K562 (cell line): ENCODE results near the gene TOP3A. TPM values are rescaled to one million over a fixed set of nuclear protein-coding genes. Genes with fewer than 3 reads are reported as not detected.

Source experiments
- ATAC-seq: fragments of 200-7000 bp; cut with Tn5 transposase; 3 replicates; pipeline ENCODE4 v1.9.1; 2020; ENCODE audit warnings: moderate library complexity
- BruUV-seq: library from RNA; stranded (reverse); fragments of 400-500 nt; replicated peaks from 2 replicates; lab custom pipeline; 2021; lab: Mats Ljungman, UMichigan
- CTCF ChIA-PET: fragments of 300-600 bp; formaldehyde crosslinking; extraction: SDS; loops from one replicate; lab custom pipeline; 2021; ENCODE audit warnings: low intra/inter-chr PET ratio; lab: Yijun Ruan, JAX
- POLR2A ChIA-PET: fragments of 300-600, 350-650 bp; sonication (Branson Sonifier 250); formaldehyde crosslinking; extraction: SDS; loops from one replicate; lab custom pipeline; 2021; ENCODE audit warnings: antibody characterized with exemption, inconsistent platforms; lab: Yijun Ruan, JAX
- DNase-seq, 4 experiments: peaks; one replicate each; pipeline versions ENCODE4 v3.0.0 to v3.0.0-alpha.2; 2011 to 2018; ENCODE audit warnings: low spot score in 3 of 4, mixed read lengths in 3 of 4; ENCODE audit errors: extremely low read depth in 1 of 4
- FAIRE-seq: peaks from 2 replicates; lab custom pipeline; 2011; peaks lifted over from hg19 to GRCh38; lab: Jason Lieb, UNC
- H2AFZ ChIP-seq: 2 replicates; pipeline ENCODE4 v1.6.0; 2011; ENCODE audit warnings: low read depth, low read length, control low read depth, inconsistent platforms
- H3K27ac ChIP-seq: fragments of 200-600 bp; 3 replicates; pipeline ENCODE4 v1.8.0; 2011; ENCODE audit warnings: low read depth, mild to moderate bottlenecking, control low read depth, inconsistent platforms, low read length, moderate library complexity, mixed read lengths; ENCODE audit errors: extremely low read depth
- H3K27me3 ChIP-seq, 2 experiments: fragments of 300-600 bp in 1 of 2; 2 replicates in 1 of 2; 3 replicates in 1 of 2; pipeline versions ENCODE4 v1.6.0 to v1.8.0; 2011; ENCODE audit warnings: inconsistent platforms in 2 of 2, low read length in 2 of 2, mild to moderate bottlenecking in 1 of 2, mixed read lengths in 1 of 2, moderate library complexity in 1 of 2; ENCODE audit not compliant: control insufficient read depth in 2 of 2, insufficient read depth in 2 of 2
- H3K36me3 ChIP-seq: fragments of 300-600 bp; 3 replicates; pipeline ENCODE4 v1.8.0; 2011; ENCODE audit warnings: mild to moderate bottlenecking, low read length, inconsistent platforms; ENCODE audit not compliant: control insufficient read depth, insufficient read depth
- H3K4me1 ChIP-seq, 2 experiments: fragments of 200-600 bp in 1 of 2; replicated peaks in 1 of 2; 2 replicates in 1 of 2; 3 replicates in 1 of 2; pipeline versions ENCODE4 v1.5.1 to v1.8.0; 2011; ENCODE audit warnings: inconsistent platforms in 2 of 2, low read length in 2 of 2, mild to moderate bottlenecking in 1 of 2, mixed read lengths in 1 of 2, moderate library complexity in 1 of 2; ENCODE audit not compliant: control insufficient read depth in 2 of 2, insufficient read depth in 2 of 2
- H3K4me2 ChIP-seq: 2 replicates; pipeline ENCODE4 v1.6.1; 2011; ENCODE audit warnings: low read length, control low read depth, inconsistent platforms, mixed read lengths; ENCODE audit not compliant: insufficient read depth
- H3K4me3 ChIP-seq: fragments of 200-600 bp; sonication (generic), shearing (Covaris generic); 2 replicates; pipeline ENCODE4 v1.5.1; 2016; ENCODE audit warnings: control low read depth, inconsistent platforms
- H3K79me2 ChIP-seq: fragments of 200-600 bp; 3 replicates; pipeline ENCODE4 v1.8.0; 2011; ENCODE audit warnings: low read length, inconsistent platforms; ENCODE audit not compliant: control insufficient read depth, insufficient read depth
- H3K9ac ChIP-seq, 2 experiments: 2 replicates each; pipeline versions ENCODE4 v1.6.0 to v1.6.1; 2011; ENCODE audit warnings: low read depth in 2 of 2, low read length in 2 of 2, control low read depth in 1 of 2, inconsistent platforms in 1 of 2, mild to moderate bottlenecking in 1 of 2, mixed read lengths in 1 of 2; ENCODE audit not compliant: insufficient read depth in 1 of 2
- H3K9me1 ChIP-seq: one replicate; pipeline ENCODE4 v1.6.0; 2011; ENCODE audit warnings: inconsistent platforms, mild to moderate bottlenecking, low read length, moderate library complexity; ENCODE audit not compliant: control insufficient read depth, insufficient read depth
- H3K9me3 ChIP-seq: replicated peaks from 2 replicates; pipeline ENCODE4 v1.5.1; 2011; ENCODE audit warnings: low read depth, low read length, inconsistent platforms; ENCODE audit not compliant: control insufficient read depth, insufficient read depth
- H4K20me1 ChIP-seq: replicated peaks from 2 replicates; pipeline ENCODE4 v1.6.1; 2011; ENCODE audit warnings: low read length, inconsistent platforms, mixed read lengths; ENCODE audit not compliant: control insufficient read depth, insufficient read depth
- CBX5 ChIP-seq: IDR thresholded peaks from 2 replicates; pipeline ENCODE4 v1.6.1; 2014; ENCODE audit warnings: low read depth, borderline replicate concordance
- CCAR2 ChIP-seq: fragments of 200-400 bp; formaldehyde crosslinking; IDR thresholded peaks from 2 replicates; pipeline ENCODE4 v1.6.1; 2017; ENCODE audit warnings: mild to moderate bottlenecking, low read depth, low read length
- FOXM1 ChIP-seq, 2 experiments: fragments of 450-650 bp in 1 of 2; sonication (generic) in 1 of 2; formaldehyde crosslinking in 1 of 2; IDR thresholded peaks; 2 replicates each; pipeline versions ENCODE4 v1.6.1 to v1.9.0; 2017 to 2022; ENCODE audit warnings: low read depth in 2 of 2, mild to moderate bottlenecking in 2 of 2, missing genetic modification reagents in 1 of 2, moderate library complexity in 1 of 2
- NKRF ChIP-seq: fragments of 450-650 bp; IDR thresholded peaks from 2 replicates; pipeline ENCODE4 v1.6.1; 2016; ENCODE audit warnings: borderline replicate concordance
- PRMT5 ChIP-seq: sonication (generic); formaldehyde crosslinking; IDR thresholded peaks from 2 replicates; pipeline ENCODE4 v1.5.0; 2020; ENCODE audit warnings: missing genetic modification reagents
- WGBS: fragments of 100-300 bp; shearing (Covaris generic); methylation state at CpG from one replicate; pipeline ENCODE4 v1.1.6; 2016; ENCODE audit warnings: low coverage, mixed read lengths; ENCODE audit not compliant: insufficient coverage; ENCODE audit errors: missing lambda C conversion rate; 5-methylcytosine and 5-hydroxymethylcytosine counted together
- in situ Hi-C: fragments of 300-500 bp; cut with MboI; formaldehyde crosslinking; loops from 4 replicates; pipeline ENCODE4 v1.15.0; 2018; ENCODE audit warnings: inconsistent platforms, mixed read lengths
- intact Hi-C: fragments of 100-400 bp; cut with micrococcal nuclease; formaldehyde crosslinking; loops from 2 replicates; pipeline ENCODE4 v1.14.2; 2022
- polyA plus RNA-seq, 8 experiments: library from polyadenylated mRNA; depleted of rRNA in 4 of 8; stranded (reverse) in 5 of 8; unstranded in 3 of 8; fragments of >200 nt; fragmentation: Nextera tagmentation in 2 of 8; fragmentation: Illumina TruSeq in 1 of 8; extraction: Ambion mirVana in 2 of 8; extraction: Trizol in 1 of 8; gene quantifications; 2 replicates each; pipeline versions ENCODE4 v1.2.1 to v1.2.3, GENCODE V29; 2011 to 2014; ENCODE audit warnings: inconsistent platforms in 1 of 8, missing spikeins in 1 of 8
- total RNA-seq, 7 experiments: library from RNA; depleted of rRNA in 6 of 7; stranded (reverse); fragments of >200 nt in 6 of 7; fragmentation: Illumina TruSeq in 2 of 7; extraction: Trizol in 2 of 7; gene quantifications; 2 replicates each; pipeline versions ENCODE4 v1.2.1 to v1.2.3, GENCODE V29; 2011 to 2021; ENCODE audit warnings: low replicate concordance in 1 of 7
- TF ChIP-seq, protein P1 (sequence below): sonication (generic); formaldehyde crosslinking; IDR thresholded peaks from 2 replicates; pipeline ENCODE4 v1.8.0; 2022; ENCODE audit warnings: mild to moderate bottlenecking, low read depth, missing genetic modification reagents

TOP3A gene
- total and polyA plus RNA-seq, 9 of the 15 experiments (the other 6 are each of a cell fraction or from before 2014, with no cell fraction given) = 5.2 to 49.7 (median 24.7) TPM

- peak overlapping the region; percentile 85 for H3K27ac ChIP-seq
- DNase-seq (peak in 1 of 4 experiments; percentile 19), ATAC-seq (peak; percentile 12; the same call in 1 of the 3 replicates), FAIRE-seq (no peak)
- H3K9me1 ChIP-seq = peaks cover 3% of the 10 kb centered on the region
- intact Hi-C loops (no loop called here), in situ Hi-C loops (no loop called here)
- CTCF ChIA-PET = no interaction called here
- no peaks in the 10 kb centered on the region for H3K9me3 ChIP-seq
- peak overlapping the region; percentile 87 for H3K4me2 ChIP-seq
- H2AFZ ChIP-seq = peak overlapping the region; percentile 75
- H3K4me3 ChIP-seq = peak overlapping the region; percentile 75
- H3K27me3 ChIP-seq = no peaks in the 10 kb centered on the region
- WGBS = 1% methylated on average over 24 of the region's 39 CpGs
- H3K9ac ChIP-seq = peak overlapping the region; percentile 80 to 99
- POLR2A ChIA-PET = interaction anchor here (0.6 to 0.9 kb wide), 3 partner anchors 10 to 55 kb away, joined by 3 read pairs; no protein-coding TSS in a partner anchor
- peaks cover 74% of the 10 kb centered on the region for H3K79me2 ChIP-seq
- BruUV-seq = TSS peak; percentile 59
- peaks cover 16 to 26% of the 10 kb centered on the region in 2 experiments; a peak in 4 of 5 replicates for H3K4me1 ChIP-seq
- peaks cover 47% of the 10 kb centered on the region; the same call in 2 of the 3 replicates for H3K36me3 ChIP-seq
- peaks cover 8% of the 10 kb centered on the region; the same call in 1 of the 2 replicates for H4K20me1 ChIP-seq
- TF ChIP-seq CBX5 (no peak), FOXM1 (IDR thresholded peaks at IDR 0.05; ENCODE audit: low read depth) (no peak), FOXM1 (CRISPR knock-in tag; IDR thresholded peaks at IDR 0.05; ENCODE audit: low read depth) (no peak), NKRF (0 out of 2 replicates have a peak, but pooled peaks have one; percentile 3), PRMT5 (CRISPR knock-in tag) (no peak), CCAR2 (no peak)
- TF ChIP-seq, protein P1, sequence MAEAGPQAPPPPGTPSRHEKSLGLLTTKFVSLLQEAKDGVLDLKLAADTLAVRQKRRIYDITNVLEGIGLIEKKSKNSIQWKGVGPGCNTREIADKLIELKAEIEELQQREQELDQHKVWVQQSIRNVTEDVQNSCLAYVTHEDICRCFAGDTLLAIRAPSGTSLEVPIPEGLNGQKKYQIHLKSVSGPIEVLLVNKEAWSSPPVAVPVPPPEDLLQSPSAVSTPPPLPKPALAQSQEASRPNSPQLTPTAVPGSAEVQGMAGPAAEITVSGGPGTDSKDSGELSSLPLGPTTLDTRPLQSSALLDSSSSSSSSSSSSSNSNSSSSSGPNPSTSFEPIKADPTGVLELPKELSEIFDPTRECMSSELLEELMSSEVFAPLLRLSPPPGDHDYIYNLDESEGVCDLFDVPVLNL = 0 out of 2 replicates have a peak, but pooled peaks have one; percentile 44
Observed at GRCh38 chr17:18314059-18314730, 599 bp downstream of the TOP3A start.
